Hepatocyte (in vitro differentiated cells): ENCODE data around the gene FAR1.

Source experiments
- CTCF ChIP-seq: fragments of 200-600 bp; sonication (generic); IDR thresholded peaks from 2 replicates; pipeline ENCODE4 v1.5.1; 2016; ENCODE audit warnings: antibody characterized with exemption, mild to moderate bottlenecking; ENCODE audit not compliant: poor library complexity
- EZH2phosphoT487 ChIP-seq: fragments of 200-600 bp; sonication (generic); IDR thresholded peaks from one replicate; pipeline ENCODE4 v1.6.1; 2018; ENCODE audit warnings: antibody characterized with exemption, mild to moderate bottlenecking, low read depth, moderate library complexity; ENCODE audit not compliant: unreplicated experiment, severe bottlenecking

GRCh38 chr11:13691286-13691899, 22.9 kb downstream of the FAR1 start:
- TF ChIP-seq EZH2phosphoT487 (no peak), CTCF (no peak)
